OCI-LY1 (cell line): ENCODE data around the gene DEPDC5.

ENCODE experiments used
- CTCF ChIP-seq: fragments of 200-600 bp; sonication (generic), shearing (Covaris generic); IDR thresholded peaks from 2 replicates; pipeline ENCODE4 v1.5.1; 2017; ENCODE audit warnings: mild to moderate bottlenecking, antibody characterized with exemption, low read length, moderate library complexity, mixed read lengths
- EZH2 ChIP-seq: fragments of 200-600 bp; sonication (generic), shearing (Covaris generic); IDR thresholded peaks from 2 replicates; pipeline ENCODE4 v1.8.0; 2017; ENCODE audit warnings: borderline replicate concordance, mixed run types, mild to moderate bottlenecking, antibody characterized with exemption, low read length, moderate library complexity, mixed read lengths

- no peak for TF ChIP-seq CTCF
- no peak for TF ChIP-seq EZH2
Observed at GRCh38 chr22:31917227-31917921, 163.6 kb downstream of the DEPDC5 start.
